Neuronal stem cell (in vitro differentiated cells): ENCODE data around the gene GOLGA1.

Experiments used
- DNase-seq: peaks from one replicate; pipeline ENCODE4 v3.0.0-alpha.2; 2013; ENCODE audit warnings: low spot score
- H2AFZ ChIP-seq: one replicate; pipeline ENCODE4 v1.6.1; 2013; ENCODE audit warnings: mild to moderate bottlenecking, low read length, inconsistent platforms
- H2AK5ac ChIP-seq: 2 replicates; pipeline ENCODE4 v1.6.1; 2013; ENCODE audit warnings: low read depth, mild to moderate bottlenecking, inconsistent platforms, low read length, moderate library complexity, mixed read lengths
- H2BK120ac ChIP-seq: 2 replicates; pipeline ENCODE4 v1.6.1; 2013; ENCODE audit warnings: low read depth, mild to moderate bottlenecking, inconsistent platforms, low read length, moderate library complexity, mixed read lengths
- H2BK12ac ChIP-seq: one replicate; pipeline ENCODE4 v1.6.1; 2013; ENCODE audit warnings: low read length, inconsistent platforms
- H2BK15ac ChIP-seq: 2 replicates; pipeline ENCODE4 v1.6.1; 2013; ENCODE audit warnings: mild to moderate bottlenecking, low read length, inconsistent platforms, mixed read lengths
- H2BK5ac ChIP-seq: one replicate; pipeline ENCODE4 v1.6.1; 2013; ENCODE audit warnings: inconsistent platforms, mild to moderate bottlenecking, low read length, moderate library complexity
- H3K14ac ChIP-seq: one replicate; pipeline ENCODE4 v1.6.1; 2013; ENCODE audit warnings: low read length, inconsistent platforms
- H3K18ac ChIP-seq: 2 replicates; pipeline ENCODE4 v1.6.1; 2013; ENCODE audit warnings: low read length, inconsistent platforms
- H3K23ac ChIP-seq: 2 replicates; pipeline ENCODE4 v1.6.1; 2013; ENCODE audit warnings: low read depth, mild to moderate bottlenecking, mixed read lengths, low read length, inconsistent platforms; ENCODE audit not compliant: poor library complexity
- H3K27ac ChIP-seq: replicated peaks from 3 replicates; pipeline ENCODE4 v1.5.1; 2013; ENCODE audit warnings: low read length, inconsistent platforms
- H3K27me3 ChIP-seq, 3 experiments: 2 replicates each; pipeline ENCODE4 v1.6.1; 2013; ENCODE audit warnings: low read length in 3 of 3, mild to moderate bottlenecking in 2 of 3, inconsistent platforms in 1 of 3, low read depth in 1 of 3, mixed read lengths in 1 of 3, moderate library complexity in 1 of 3; ENCODE audit not compliant: control insufficient read depth in 3 of 3, insufficient read depth in 3 of 3
- H3K36me3 ChIP-seq, 2 donors: replicated peaks in 1 of 2; 2 replicates each; pipeline ENCODE4 v1.6.1; 2013; ENCODE audit warnings: low read length in 2 of 2; ENCODE audit not compliant: control insufficient read depth in 2 of 2, insufficient read depth in 2 of 2
- H3K4ac ChIP-seq: 2 replicates; pipeline ENCODE4 v1.6.1; 2013; ENCODE audit warnings: inconsistent platforms, mild to moderate bottlenecking, low read length, moderate library complexity
- H3K4me1 ChIP-seq, 2 donors: 1 replicate in 1 of 2; 2 replicates in 1 of 2; pipeline ENCODE4 v1.6.1; 2013; ENCODE audit warnings: low read length in 2 of 2, low read depth in 1 of 2; ENCODE audit not compliant: control insufficient read depth in 2 of 2, insufficient read depth in 1 of 2
- H3K4me2 ChIP-seq: one replicate; pipeline ENCODE4 v1.6.1; 2013; ENCODE audit warnings: mild to moderate bottlenecking, low read length, inconsistent platforms; ENCODE audit not compliant: insufficient read depth, poor library complexity, severe bottlenecking
- H3K4me3 ChIP-seq, 2 donors: 2 replicates each; pipeline ENCODE4 v1.5.1; 2013; ENCODE audit warnings: low read length in 2 of 2, mild to moderate bottlenecking in 2 of 2, inconsistent platforms in 1 of 2, moderate library complexity in 1 of 2
- H3K79me1 ChIP-seq: one replicate; pipeline ENCODE4 v1.6.1; 2013; ENCODE audit warnings: low read depth, mild to moderate bottlenecking, inconsistent platforms, low read length, moderate library complexity
- H3K9ac ChIP-seq: one replicate; pipeline ENCODE4 v1.6.1; 2013; ENCODE audit warnings: mild to moderate bottlenecking, low read depth, low read length, inconsistent platforms; ENCODE audit not compliant: poor library complexity
- H3K9me3 ChIP-seq, 2 donors: replicated peaks in 1 of 2; 2 replicates each; pipeline versions ENCODE3 to v1.6.1; 2013; ENCODE audit warnings: low read length in 2 of 2, mild to moderate bottlenecking in 2 of 2, inconsistent platforms in 1 of 2, low read depth in 1 of 2, mixed read lengths in 1 of 2, moderate library complexity in 1 of 2; ENCODE audit not compliant: control insufficient read depth in 2 of 2, insufficient read depth in 1 of 2
- H4K8ac ChIP-seq: one replicate; pipeline ENCODE4 v1.6.1; 2013; ENCODE audit warnings: low read depth, mild to moderate bottlenecking, inconsistent platforms, low read length, moderate library complexity
- H4K91ac ChIP-seq: one replicate; pipeline ENCODE4 v1.6.1; 2013; ENCODE audit warnings: low read length, low read depth, mild to moderate bottlenecking, inconsistent platforms; ENCODE audit not compliant: poor library complexity
- WGBS, 2 donors: extraction: QIAGEN DNeasy Blood & Tissue Kit; methylation state at CpG; one replicate each; pipeline ENCODE4 v1.1.7; 2013; ENCODE audit warnings: missing lambda C conversion rate in 2 of 2, mixed read lengths in 1 of 2; ENCODE audit not compliant: insufficient read length in 2 of 2, insufficient replicate concordance in 1 of 2; ENCODE audit errors: extremely low coverage in 2 of 2; 5-methylcytosine and 5-hydroxymethylcytosine counted together

GOLGA1 gene

GRCh38 chr9:124860582-124861341, 80.1 kb downstream of the GOLGA1 start:
- peak overlapping the region; percentile 98 for H3K23ac ChIP-seq
- H3K4me3 ChIP-seq: peak overlapping the region; percentile 94 to 96
- H2BK120ac ChIP-seq: no peak overlapping the region
- H3K18ac ChIP-seq: peak overlapping the region; percentile 60
- no peak overlapping the region for H3K4ac ChIP-seq
- WGBS, 2 donors: no CpG with 5 or more reads among the region's 12 CpGs
- peak overlapping the region; percentile 84 for H3K14ac ChIP-seq
- no peak overlapping the region for H2AFZ ChIP-seq
- peak overlapping the region; percentile 80 for H3K4me2 ChIP-seq
- peaks cover 7 to 11% of the 10 kb centered on the region in 2 donors for H3K4me1 ChIP-seq
- H3K36me3 ChIP-seq: peaks cover 43 to 51% of the 10 kb centered on the region in 2 donors
- no peak for DNase-seq
- no peak overlapping the region for H2BK5ac ChIP-seq
- no peak overlapping the region for H2BK15ac ChIP-seq
- no peaks in the 10 kb centered on the region for H3K27me3 ChIP-seq
- H2BK12ac ChIP-seq: no peak overlapping the region
- H3K27ac ChIP-seq: no peak overlapping the region
- H4K8ac ChIP-seq: peak overlapping the region; percentile 78
- H2AK5ac ChIP-seq: peak overlapping the region; percentile 99
- peak overlapping the region; percentile 99 for H3K9ac ChIP-seq
- peaks cover 12% of the 10 kb centered on the region for H3K79me1 ChIP-seq
- peak overlapping the region; percentile 82 for H4K91ac ChIP-seq
- H3K9me3 ChIP-seq: no peaks in the 10 kb centered on the region

- DNase-seq: no peak
- Histone ChIP-seq H3K9me3 (no peaks in the 10 kb centered on the region), H2BK120ac (no peak overlapping the region), H4K91ac (no peak overlapping the region), H3K4me1 (peaks cover 7 to 11% of the 10 kb centered on the region in 2 donors), H2BK15ac (no peak overlapping the region), H2AFZ (no peak overlapping the region), H3K4me2 (peak overlapping the region; percentile 80), H3K4me3 (peak overlapping the region in 1 of 2 donors; percentile 96), H4K8ac (no peak overlapping the region), H3K36me3 (peaks cover 43 to 51% of the 10 kb centered on the region in 2 donors), H3K9ac (no peak overlapping the region), H2AK5ac (no peak overlapping the region), H2BK12ac (no peak overlapping the region), H3K27me3 (no peaks in the 10 kb centered on the region), H3K27ac (no peak overlapping the region), H3K18ac (no peak overlapping the region), H3K23ac (no peak overlapping the region), H3K14ac (no peak overlapping the region), H2BK5ac (no peak overlapping the region), H3K79me1 (peaks cover 12% of the 10 kb centered on the region), H3K4ac (no peak overlapping the region)
- no CpG with 5 or more reads among the region's 10 CpGs for WGBS, 2 donors
Observed at GRCh38 chr9:124859803-124860581, 80.9 kb downstream of the GOLGA1 start.

- Histone ChIP-seq H3K27me3 (no peaks in the 10 kb centered on the region), H3K4me1 (peaks cover 8 to 11% of the 10 kb centered on the region in 2 donors), H2BK5ac (no peak overlapping the region), H3K36me3 (peaks cover 43 to 51% of the 10 kb centered on the region in 2 donors), H3K4ac (no peak overlapping the region), H3K18ac (no peak overlapping the region), H3K4me2 (no peak overlapping the region), H3K4me3 (peak overlapping the region in 1 of 2 donors; percentile 37), H2BK15ac (no peak overlapping the region), H3K9me3 (no peaks in the 10 kb centered on the region), H3K23ac (no peak overlapping the region), H2AK5ac (no peak overlapping the region), H2AFZ (no peak overlapping the region), H4K8ac (no peak overlapping the region), H3K14ac (no peak overlapping the region), H4K91ac (no peak overlapping the region), H3K27ac (no peak overlapping the region), H2BK120ac (no peak overlapping the region), H3K79me1 (peaks cover 12% of the 10 kb centered on the region), H2BK12ac (no peak overlapping the region), H3K9ac (peak overlapping the region; percentile 45)
- DNase-seq: no peak
- WGBS, 2 donors: no CpG with 5 or more reads among the region's 9 CpGs
Observed at GRCh38 chr9:124858330-124859046, 82.4 kb downstream of the GOLGA1 start.
